Inferior parietal cortex (tissue), 1 donor: Measurements from ENCODE around the gene MMP15.
"Not testable (repeated sequence)": the region's sequence is repeated elsewhere in the genome, so short reads cannot be mapped to it uniquely, and the experiment has no call there.

Experiments used
- DNase-seq: peaks from one replicate; pipeline ENCODE4 v3.0.0-alpha.2; 2016; ENCODE audit errors: extremely low spot score

MMP15 gene

GRCh38 chr16:58025351-58026138 lies at the start of gene MMP15:
Gene MMP15 (plus strand): TSS chr16:58025754. CDS start chr16:58026351, 597 bp downstream.
- DNase-seq, result peak; percentile 53

- peak; percentile 69 for DNase-seq
These were observed 49.2 kb upstream of the MMP15 start for GRCh38 chr16:57976331-57976796.

- DNase-seq, result no peak
These were observed 48.0 kb upstream of the MMP15 start for GRCh38 chr16:57977418-57978069.

- DNase-seq, result not testable (repeated sequence)
These were observed 47.5 kb upstream of the MMP15 start for GRCh38 chr16:57978070-57978465.

GRCh38 chr16:57979006-57979585 lies 46.5 kb upstream of the MMP15 start:
- DNase-seq, result no peak

- no peak for DNase-seq
These were observed 43.9 kb upstream of the MMP15 start for GRCh38 chr16:57981636-57982035.

GRCh38 chr16:57982385-57982784 lies 43.2 kb upstream of the MMP15 start:
- DNase-seq, result no peak

GRCh38 chr16:57984443-57985203 lies 40.9 kb upstream of the MMP15 start:
- DNase-seq, result no peak

- DNase-seq, result no peak
These were observed 40.1 kb upstream of the MMP15 start for GRCh38 chr16:57985204-57986181.

- no peak for DNase-seq
These were observed 39.4 kb upstream of the MMP15 start for GRCh38 chr16:57986196-57986595.

GRCh38 chr16:57987441-57988177 lies 37.9 kb upstream of the MMP15 start:
- DNase-seq, result no peak

- DNase-seq, result no peak
These were observed 36.6 kb upstream of the MMP15 start for GRCh38 chr16:57988929-57989328.

- no peak for DNase-seq
These were observed 33.9 kb upstream of the MMP15 start for GRCh38 chr16:57991551-57992059.

GRCh38 chr16:57992084-57992483 lies 33.5 kb upstream of the MMP15 start:
- DNase-seq, result no peak

- DNase-seq, result no peak
These were observed 32.1 kb upstream of the MMP15 start for GRCh38 chr16:57993438-57993837.

- DNase-seq, result no peak
These were observed 31.7 kb upstream of the MMP15 start for GRCh38 chr16:57993897-57994296.

- no peak for DNase-seq
These were observed 31.2 kb upstream of the MMP15 start for GRCh38 chr16:57994361-57994760.

- no peak for DNase-seq
These were observed 30.8 kb upstream of the MMP15 start for GRCh38 chr16:57994778-57995177.

- no peak for DNase-seq
These were observed 29.7 kb upstream of the MMP15 start for GRCh38 chr16:57995721-57996405.
